ENCODE results near the gene ZP3. TPM values are rescaled to one million over a fixed set of nuclear protein-coding genes. Genes with fewer than 3 reads are reported as not detected.

The ZP3 gene
- total and polyA plus RNA-seq, 2 of the 13 experiments (the other 11 are each of a cell fraction or from before 2014, with no cell fraction given), result not detected

DNA sequence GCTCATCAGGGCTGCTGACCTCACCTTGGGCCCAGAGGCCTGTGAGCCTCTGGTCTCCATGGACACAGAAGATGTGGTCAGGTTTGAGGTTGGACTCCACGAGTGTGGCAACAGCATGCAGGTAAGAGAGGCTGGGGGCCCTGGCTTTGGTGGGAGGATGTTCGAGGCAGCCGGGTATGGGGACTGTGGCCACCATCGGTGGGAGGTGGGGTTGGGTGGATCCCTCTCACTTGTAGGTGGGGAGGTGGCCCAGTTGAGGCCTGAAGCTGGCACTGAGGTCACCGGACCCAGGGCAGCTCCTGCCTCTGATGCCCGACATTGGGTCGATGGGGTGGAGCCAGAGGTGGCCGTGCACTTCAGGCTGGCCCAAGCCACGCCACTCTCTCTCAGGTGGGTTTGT, 406 bp downstream of the ZP3 start:
- no peak for DNase-seq (ENCODE audit: low spot score)
- no peaks in the 10 kb centered on the region for H4K20me1 ChIP-seq (ENCODE audit: insufficient read depth, low read length)
- H3K27ac ChIP-seq (ENCODE audit: extremely low read length, insufficient read depth, low read length), result no peak overlapping the region
- ChIA-PET POLR2A (no interaction called here), CTCF (ENCODE audit: low intra/inter-chr PET ratio, low total read pairs) (no interaction called here)
- H2AFZ ChIP-seq (ENCODE audit: low read length), result no peak overlapping the region
- H3K9ac ChIP-seq (ENCODE audit: insufficient read depth, low read depth, low read length), result no peak overlapping the region
- H3K4me3 ChIP-seq (replicated peaks in 1 of 3; ENCODE audit: insufficient read depth in 1 of 3, low read depth in 2 of 3, low read length in 3 of 3), result no peak overlapping the region
- no peaks in the 10 kb centered on the region for H3K36me3 ChIP-seq (replicated peaks in 1 of 2; ENCODE audit: control insufficient read depth in 1 of 2, insufficient read depth in 2 of 2, low read length in 2 of 2)
- H3K27me3 ChIP-seq (ENCODE audit: control insufficient read depth in 1 of 2, insufficient read depth in 2 of 2, low read length in 2 of 2), result peaks cover 5 to 24% of the 10 kb centered on the region in 2 experiments; a peak in 3 of 5 replicates
- WGBS (ENCODE audit: low lambda C conversion rate), result 18% methylated on average over 5 of the region's 9 CpGs
- intact Hi-C loops (cut with micrococcal nuclease; ENCODE audit: unreplicated experiment), result no loop called here
- no peaks in the 10 kb centered on the region for H3K9me3 ChIP-seq (ENCODE audit: low read length)
- peaks cover 24% of the 10 kb centered on the region; the same call in 1 of the 2 replicates for H3K4me1 ChIP-seq (ENCODE audit: insufficient read depth, low read length)
- BruUV-seq (replicated peaks), result no TSS peak
- no peak for FAIRE-seq
- in situ Hi-C loops (cut with HindIII; ENCODE audit: extremely low pct_ligation_motif_present, low pct_unique_long_range_greater_than_20kb), result no loop called here
- H3K4me2 ChIP-seq (ENCODE audit: low read depth, low read length), result no peak overlapping the region
- TF ChIP-seq TMF1 (CRISPR knock-in tag; IDR thresholded peaks at IDR 0.05; ENCODE audit: low read depth), result no peak
- TF ChIP-seq, protein P1, sequence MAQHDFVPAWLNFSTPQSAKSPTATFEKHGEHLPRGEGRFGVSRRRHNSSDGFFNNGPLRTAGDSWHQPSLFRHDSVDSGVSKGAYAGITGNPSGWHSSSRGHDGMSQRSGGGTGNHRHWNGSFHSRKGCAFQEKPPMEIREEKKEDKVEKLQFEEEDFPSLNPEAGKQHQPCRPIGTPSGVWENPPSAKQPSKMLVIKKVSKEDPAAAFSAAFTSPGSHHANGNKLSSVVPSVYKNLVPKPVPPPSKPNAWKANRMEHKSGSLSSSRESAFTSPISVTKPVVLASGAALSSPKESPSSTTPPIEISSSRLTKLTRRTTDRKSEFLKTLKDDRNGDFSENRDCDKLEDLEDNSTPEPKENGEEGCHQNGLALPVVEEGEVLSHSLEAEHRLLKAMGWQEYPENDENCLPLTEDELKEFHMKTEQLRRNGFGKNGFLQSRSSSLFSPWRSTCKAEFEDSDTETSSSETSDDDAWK (CRISPR knock-in tag; IDR thresholded peaks at IDR 0.05), result no peak
- TF ChIP-seq NCOR1 (IDR thresholded peaks at IDR 0.05; ENCODE audit: borderline replicate concordance, low read length), result no peak
- no peak for TF ChIP-seq KLF12 (CRISPR knock-in tag; IDR thresholded peaks at IDR 0.05; ENCODE audit: borderline replicate concordance)
- TF ChIP-seq SYNCRIP (IDR thresholded peaks at IDR 0.05; ENCODE audit: insufficient read depth, low read depth, low read length), result no peak
- TF ChIP-seq ZNF780A (CRISPR knock-in tag; IDR thresholded peaks at IDR 0.05), result no peak
- no peak for TF ChIP-seq ASH2L (IDR thresholded peaks at IDR 0.05; ENCODE audit: insufficient read length, low read depth, low read length)
- no peak for TF ChIP-seq SNRNP70 (IDR thresholded peaks at IDR 0.05; ENCODE audit: low read depth, low read length)
- TF ChIP-seq, protein P2, sequence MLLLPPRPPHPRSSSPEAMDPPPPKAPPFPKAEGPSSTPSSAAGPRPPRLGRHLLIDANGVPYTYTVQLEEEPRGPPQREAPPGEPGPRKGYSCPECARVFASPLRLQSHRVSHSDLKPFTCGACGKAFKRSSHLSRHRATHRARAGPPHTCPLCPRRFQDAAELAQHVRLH (CRISPR knock-in tag; IDR thresholded peaks at IDR 0.05; ENCODE audit: borderline replicate concordance, low read depth), result no peak
- no peak for TF ChIP-seq ZNF333 (CRISPR knock-in tag; IDR thresholded peaks at IDR 0.05; ENCODE audit: borderline replicate concordance)
- TF ChIP-seq KDM5B (CRISPR knock-in tag; IDR thresholded peaks at IDR 0.05; ENCODE audit: borderline replicate concordance), result no peak
- no peak for TF ChIP-seq MAZ (IDR thresholded peaks at IDR 0.05; ENCODE audit: borderline replicate concordance, low read depth, low read length)
- no peak for TF ChIP-seq MAZ (CRISPR knock-in tag; IDR thresholded peaks at IDR 0.05; ENCODE audit: low read depth)
- no peak for TF ChIP-seq ZNF383 (CRISPR knock-in tag; IDR thresholded peaks at IDR 0.05; ENCODE audit: borderline replicate concordance)
- no peak for TF ChIP-seq CBX2 (IDR thresholded peaks at IDR 0.05; ENCODE audit: low read depth, low read length)
- TF ChIP-seq CBX2 (CRISPR knock-in tag; IDR thresholded peaks at IDR 0.05; ENCODE audit: low read depth), result no peak
- TF ChIP-seq, protein P3, sequence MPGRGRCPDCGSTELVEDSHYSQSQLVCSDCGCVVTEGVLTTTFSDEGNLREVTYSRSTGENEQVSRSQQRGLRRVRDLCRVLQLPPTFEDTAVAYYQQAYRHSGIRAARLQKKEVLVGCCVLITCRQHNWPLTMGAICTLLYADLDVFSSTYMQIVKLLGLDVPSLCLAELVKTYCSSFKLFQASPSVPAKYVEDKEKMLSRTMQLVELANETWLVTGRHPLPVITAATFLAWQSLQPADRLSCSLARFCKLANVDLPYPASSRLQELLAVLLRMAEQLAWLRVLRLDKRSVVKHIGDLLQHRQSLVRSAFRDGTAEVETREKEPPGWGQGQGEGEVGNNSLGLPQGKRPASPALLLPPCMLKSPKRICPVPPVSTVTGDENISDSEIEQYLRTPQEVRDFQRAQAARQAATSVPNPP (CRISPR knock-in tag; IDR thresholded peaks at IDR 0.05), result no peak
- TF ChIP-seq ZNF296 (CRISPR knock-in tag; conservative IDR thresholded peaks at IDR 0.05), result no peak
- no peak for TF ChIP-seq ELF3 (CRISPR knock-in tag; IDR thresholded peaks at IDR 0.05)
- TF ChIP-seq TBP (CRISPR knock-in tag; IDR thresholded peaks at IDR 0.05), result no peak
- TF ChIP-seq, protein P4, sequence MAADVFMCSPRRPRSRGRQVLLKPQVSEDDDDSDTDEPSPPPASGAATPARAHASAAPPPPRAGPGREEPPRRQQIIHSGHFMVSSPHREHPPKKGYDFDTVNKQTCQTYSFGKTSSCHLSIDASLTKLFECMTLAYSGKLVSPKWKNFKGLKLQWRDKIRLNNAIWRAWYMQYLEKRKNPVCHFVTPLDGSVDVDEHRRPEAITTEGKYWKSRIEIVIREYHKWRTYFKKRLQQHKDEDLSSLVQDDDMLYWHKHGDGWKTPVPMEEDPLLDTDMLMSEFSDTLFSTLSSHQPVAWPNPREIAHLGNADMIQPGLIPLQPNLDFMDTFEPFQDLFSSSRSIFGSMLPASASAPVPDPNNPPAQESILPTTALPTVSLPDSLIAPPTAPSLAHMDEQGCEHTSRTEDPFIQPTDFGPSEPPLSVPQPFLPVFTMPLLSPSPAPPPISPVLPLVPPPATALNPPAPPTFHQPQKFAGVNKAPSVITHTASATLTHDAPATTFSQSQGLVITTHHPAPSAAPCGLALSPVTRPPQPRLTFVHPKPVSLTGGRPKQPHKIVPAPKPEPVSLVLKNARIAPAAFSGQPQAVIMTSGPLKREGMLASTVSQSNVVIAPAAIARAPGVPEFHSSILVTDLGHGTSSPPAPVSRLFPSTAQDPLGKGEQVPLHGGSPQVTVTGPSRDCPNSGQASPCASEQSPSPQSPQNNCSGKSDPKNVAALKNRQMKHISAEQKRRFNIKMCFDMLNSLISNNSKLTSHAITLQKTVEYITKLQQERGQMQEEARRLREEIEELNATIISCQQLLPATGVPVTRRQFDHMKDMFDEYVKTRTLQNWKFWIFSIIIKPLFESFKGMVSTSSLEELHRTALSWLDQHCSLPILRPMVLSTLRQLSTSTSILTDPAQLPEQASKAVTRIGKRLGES (CRISPR knock-in tag; IDR thresholded peaks at IDR 0.05; ENCODE audit: borderline replicate concordance), result no peak
- no peak for TF ChIP-seq ZNF850 (CRISPR knock-in tag; conservative IDR thresholded peaks at IDR 0.05)
- H3K79me2 ChIP-seq (ENCODE audit: insufficient read depth, low read length), result no peaks in the 10 kb centered on the region
- ATAC-seq, result no peak
